Liver (tissue), 3 donors: ENCODE data around the gene RPS6KA4.

Experiments used
- EGR1 ChIP-seq, 2 donors: IDR thresholded peaks; 2 replicates each; pipeline ENCODE4 v1.6.1; 2016 to 2018; ENCODE audit warnings: antibody characterized with exemption in 2 of 2, low read depth in 2 of 2
- TF ChIP-seq, protein P1 (sequence below): fragments of 150-350 bp; IDR thresholded peaks from 2 replicates; pipeline ENCODE4 v1.5.1; 2017; ENCODE audit warnings: improper control_type of control experiment, low read depth, low read length; ENCODE audit not compliant: missing input control
- donor health status: healthy.
- donor health status: healthy.

- no peak for TF ChIP-seq EGR1 (IDR thresholded peaks at IDR 0.05; ENCODE audit: low read depth in 2 of 2)
- TF ChIP-seq, protein P1, sequence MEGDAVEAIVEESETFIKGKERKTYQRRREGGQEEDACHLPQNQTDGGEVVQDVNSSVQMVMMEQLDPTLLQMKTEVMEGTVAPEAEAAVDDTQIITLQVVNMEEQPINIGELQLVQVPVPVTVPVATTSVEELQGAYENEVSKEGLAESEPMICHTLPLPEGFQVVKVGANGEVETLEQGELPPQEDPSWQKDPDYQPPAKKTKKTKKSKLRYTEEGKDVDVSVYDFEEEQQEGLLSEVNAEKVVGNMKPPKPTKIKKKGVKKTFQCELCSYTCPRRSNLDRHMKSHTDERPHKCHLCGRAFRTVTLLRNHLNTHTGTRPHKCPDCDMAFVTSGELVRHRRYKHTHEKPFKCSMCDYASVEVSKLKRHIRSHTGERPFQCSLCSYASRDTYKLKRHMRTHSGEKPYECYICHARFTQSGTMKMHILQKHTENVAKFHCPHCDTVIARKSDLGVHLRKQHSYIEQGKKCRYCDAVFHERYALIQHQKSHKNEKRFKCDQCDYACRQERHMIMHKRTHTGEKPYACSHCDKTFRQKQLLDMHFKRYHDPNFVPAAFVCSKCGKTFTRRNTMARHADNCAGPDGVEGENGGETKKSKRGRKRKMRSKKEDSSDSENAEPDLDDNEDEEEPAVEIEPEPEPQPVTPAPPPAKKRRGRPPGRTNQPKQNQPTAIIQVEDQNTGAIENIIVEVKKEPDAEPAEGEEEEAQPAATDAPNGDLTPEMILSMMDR, result no peak
Measured at GRCh38 chr11:64369440-64370421, 10.8 kb downstream of the RPS6KA4 start.
